Measurements from ENCODE around the gene HES7.

GRCh38 chr17:8162233-8162996 is 38.5 kb upstream of the HES7 start, which contains the start of gene VAMP2:
- TF ChIP-seq, protein P1, sequence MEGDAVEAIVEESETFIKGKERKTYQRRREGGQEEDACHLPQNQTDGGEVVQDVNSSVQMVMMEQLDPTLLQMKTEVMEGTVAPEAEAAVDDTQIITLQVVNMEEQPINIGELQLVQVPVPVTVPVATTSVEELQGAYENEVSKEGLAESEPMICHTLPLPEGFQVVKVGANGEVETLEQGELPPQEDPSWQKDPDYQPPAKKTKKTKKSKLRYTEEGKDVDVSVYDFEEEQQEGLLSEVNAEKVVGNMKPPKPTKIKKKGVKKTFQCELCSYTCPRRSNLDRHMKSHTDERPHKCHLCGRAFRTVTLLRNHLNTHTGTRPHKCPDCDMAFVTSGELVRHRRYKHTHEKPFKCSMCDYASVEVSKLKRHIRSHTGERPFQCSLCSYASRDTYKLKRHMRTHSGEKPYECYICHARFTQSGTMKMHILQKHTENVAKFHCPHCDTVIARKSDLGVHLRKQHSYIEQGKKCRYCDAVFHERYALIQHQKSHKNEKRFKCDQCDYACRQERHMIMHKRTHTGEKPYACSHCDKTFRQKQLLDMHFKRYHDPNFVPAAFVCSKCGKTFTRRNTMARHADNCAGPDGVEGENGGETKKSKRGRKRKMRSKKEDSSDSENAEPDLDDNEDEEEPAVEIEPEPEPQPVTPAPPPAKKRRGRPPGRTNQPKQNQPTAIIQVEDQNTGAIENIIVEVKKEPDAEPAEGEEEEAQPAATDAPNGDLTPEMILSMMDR (IDR thresholded peaks at IDR 0.05): peak in 3 of 4 experiments; percentile 6 to 8 (median 8)
- TF ChIP-seq POLR2A (IDR thresholded peaks at IDR 0.05) (peak; percentile 89), EP300 (IDR thresholded peaks at IDR 0.05) (no peak)

Data from gastroesophageal sphincter (tissue), 3 donors.